Inferior parietal cortex (tissue), 1 donor: ENCODE measurements around the gene ANGPTL4.
A peak's percentile ranks its signal among the peaks of the same experiment; 100 is the strongest.

Experiments
- DNase-seq: peaks from one replicate; pipeline ENCODE4 v3.0.0-alpha.2; 2016; ENCODE audit errors: extremely low spot score

The ANGPTL4 gene

DNA sequence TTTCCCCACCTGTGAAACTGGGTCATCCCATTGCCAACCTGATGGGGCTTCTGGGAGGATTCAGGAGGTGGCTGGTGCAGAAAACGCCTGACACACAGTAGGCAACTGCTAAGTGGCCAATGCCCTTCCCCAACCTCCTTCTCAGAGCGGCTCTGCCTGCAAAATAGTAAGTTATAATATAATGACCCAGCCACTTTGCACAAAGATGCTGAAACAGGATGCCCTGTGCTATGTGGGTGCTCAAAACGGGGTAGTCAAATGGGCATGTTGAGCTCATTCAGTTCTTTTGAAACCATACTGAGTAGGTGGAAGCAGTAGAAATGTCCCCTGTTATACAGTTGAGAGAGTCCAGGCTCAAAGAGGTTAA lies 49.7 kb downstream of the ANGPTL4 start:
- no peak for DNase-seq

DNA sequence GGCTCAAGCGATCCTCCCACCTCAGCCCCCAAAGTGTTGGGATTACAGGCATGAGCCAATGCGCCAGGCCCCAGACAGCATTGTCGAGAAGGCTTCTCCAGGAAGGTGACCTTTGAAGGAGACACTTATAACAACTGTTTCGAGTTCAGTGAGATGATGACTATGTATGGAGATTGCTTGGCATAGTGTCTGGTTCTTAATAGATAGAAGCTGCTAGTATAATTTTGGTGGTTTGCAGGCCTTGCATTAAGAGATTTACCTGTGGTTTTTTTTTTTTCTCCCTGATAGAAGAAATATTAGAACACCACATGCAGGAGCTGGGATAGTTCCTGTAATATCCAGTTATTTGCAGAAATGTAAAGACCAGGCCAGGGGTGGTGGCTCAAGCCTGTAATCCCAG lies 52.8 kb downstream of the ANGPTL4 start:
- no peak for DNase-seq

DNA sequence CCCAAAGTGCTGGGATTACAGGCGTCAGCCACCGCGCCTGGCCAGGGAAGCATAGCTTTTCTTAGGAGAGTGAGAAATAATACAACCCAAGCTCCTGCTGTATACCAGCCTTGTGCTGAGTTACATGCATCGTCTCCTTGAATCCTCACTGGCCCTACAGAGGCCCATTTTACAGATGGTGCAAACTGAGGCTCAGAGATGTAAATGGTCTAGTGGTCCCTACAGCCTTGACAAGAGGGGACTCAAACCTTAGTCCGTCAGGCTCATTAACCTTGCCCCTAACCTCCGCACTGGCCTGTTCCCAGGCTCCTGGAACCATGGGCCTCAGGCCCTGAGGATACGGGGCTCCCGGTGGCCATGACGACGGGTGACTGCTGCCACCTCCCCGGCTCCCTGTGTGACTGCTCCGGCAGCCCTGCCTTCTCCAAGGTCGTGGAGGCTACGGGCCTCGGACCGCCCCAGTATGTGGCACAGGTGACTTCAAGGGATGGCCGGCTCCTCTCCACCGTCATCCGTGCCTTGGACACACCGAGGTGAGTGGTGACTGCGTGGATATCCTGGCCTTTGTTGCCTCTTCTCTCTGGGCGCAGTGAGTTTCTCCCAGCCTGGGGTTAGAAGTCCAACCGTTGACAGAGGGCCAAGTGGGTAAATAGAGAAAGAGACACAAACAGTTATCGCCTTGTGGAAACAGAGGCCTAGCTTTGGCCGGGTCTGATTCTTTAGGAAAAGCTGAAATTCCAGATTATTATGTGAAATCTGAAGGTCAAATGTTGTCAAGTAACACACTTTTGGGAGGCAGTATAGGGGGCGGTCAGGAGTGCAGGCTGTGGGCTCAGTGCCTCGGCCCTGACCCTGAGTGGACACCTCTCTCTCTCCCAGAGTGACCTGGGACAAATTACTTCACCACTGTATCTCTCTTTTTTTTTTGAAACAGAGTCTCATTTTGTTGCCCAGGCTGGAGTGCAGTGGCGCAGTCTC lies 57.8 kb downstream of the ANGPTL4 start:
- DNase-seq: no peak

DNA sequence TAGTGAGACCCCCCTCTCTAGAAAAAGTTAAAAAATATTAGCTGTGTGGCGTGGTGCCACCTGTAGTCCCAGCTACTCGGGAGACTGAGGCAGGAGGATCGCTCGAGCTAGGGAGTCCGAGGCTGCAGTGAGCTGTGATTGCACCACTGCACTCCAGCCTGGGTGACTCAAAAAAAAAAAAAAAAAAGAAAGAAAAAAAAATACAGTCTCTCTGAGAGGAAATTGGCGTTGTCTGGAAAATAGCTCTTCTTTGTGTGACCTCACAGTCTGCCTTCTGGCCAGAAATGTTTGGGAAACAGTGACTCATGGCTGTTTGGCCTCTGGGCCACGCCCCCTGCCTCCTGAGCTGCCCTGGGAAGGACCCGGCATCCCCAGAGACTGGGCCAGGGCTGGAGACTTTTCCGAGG lies 59.9 kb downstream of the ANGPTL4 start:
- DNase-seq: peak; percentile 19
